Activated T-helper 1 cell treated with Interleukin-2 at 50 U/mL for 16 hours (primary cell): Measurements from ENCODE around the gene CRIP3.

Experiments used
- DNase-seq: peaks from one replicate; pipeline ENCODE4 v3.0.0-alpha.2; 2020; ENCODE audit warnings: low read depth

The CRIP3 gene

GRCh38 chr6:43287717-43288679, 20.6 kb downstream of the CRIP3 start:
- no peak for DNase-seq

GRCh38 chr6:43286980-43287716, 21.5 kb downstream of the CRIP3 start:
- DNase-seq: no peak

- no peak for DNase-seq
These were observed 22.1 kb downstream of the CRIP3 start for GRCh38 chr6:43286456-43286979.

- no peak for DNase-seq
These were observed 22.8 kb downstream of the CRIP3 start for GRCh38 chr6:43285832-43286231.

GRCh38 chr6:43284991-43285781, 23.4 kb downstream of the CRIP3 start:
- DNase-seq: no peak

- no peak for DNase-seq
These were observed 24.7 kb downstream of the CRIP3 start for GRCh38 chr6:43283905-43284304.

GRCh38 chr6:43283514-43283901, 25.1 kb downstream of the CRIP3 start:
- DNase-seq: no peak

- DNase-seq: no peak
These were observed 25.8 kb downstream of the CRIP3 start for GRCh38 chr6:43282636-43283513.

- DNase-seq: no peak
These were observed 26.6 kb downstream of the CRIP3 start for GRCh38 chr6:43282060-43282459.

GRCh38 chr6:43280234-43280633, 28.4 kb downstream of the CRIP3 start:
- DNase-seq: no peak

- no peak for DNase-seq
These were observed 30.0 kb downstream of the CRIP3 start for GRCh38 chr6:43278524-43279078.

- no peak for DNase-seq
These were observed 30.7 kb downstream of the CRIP3 start for GRCh38 chr6:43277643-43278523.

- no peak for DNase-seq
These were observed 31.4 kb downstream of the CRIP3 start for GRCh38 chr6:43277306-43277642.

- no peak for DNase-seq
These were observed 31.9 kb downstream of the CRIP3 start for GRCh38 chr6:43276577-43277305.

GRCh38 chr6:43275801-43276576, 32.6 kb downstream of the CRIP3 start:
- peak; percentile 15 for DNase-seq

- peak; percentile 9 for DNase-seq
These were observed 33.6 kb downstream of the CRIP3 start for GRCh38 chr6:43274916-43275597.

- DNase-seq: no peak
These were observed 34.3 kb downstream of the CRIP3 start for GRCh38 chr6:43274127-43274915.
